GM12878 (cell line): ENCODE results near the gene HSPB7. TPM values are rescaled to one million over a fixed set of nuclear protein-coding genes. Genes with fewer than 3 reads are reported as not detected.

ENCODE experiments used
- BCL11A ChIP-seq: IDR thresholded peaks from 2 replicates; pipeline ENCODE4 v1.6.1; 2011; ENCODE audit warnings: low read depth, low read length
- BMI1 ChIP-seq: fragments of 450-650 bp; IDR thresholded peaks from 2 replicates; pipeline ENCODE4 v1.6.1; 2016; ENCODE audit warnings: mild to moderate bottlenecking, moderate library complexity, borderline replicate concordance
- CHD1 ChIP-seq: IDR thresholded peaks from 2 replicates; pipeline ENCODE4 v1.6.1; 2012; ENCODE audit warnings: low read depth, low read length, improper control_type of control experiment
- FOS ChIP-seq: IDR thresholded peaks from 3 replicates; pipeline ENCODE4 v1.6.1; 2011; ENCODE audit warnings: borderline replicate concordance; ENCODE audit not compliant: insufficient read length; ENCODE audit errors: extremely low read depth
- HCFC1 ChIP-seq: fragments of 150-350 bp; IDR thresholded peaks from 2 replicates; pipeline ENCODE4 v1.6.1; 2014; ENCODE audit warnings: low read length
- MEF2A ChIP-seq: IDR thresholded peaks from 2 replicates; pipeline ENCODE4 v1.6.1; 2011; ENCODE audit warnings: low read depth, mild to moderate bottlenecking, low read length, moderate library complexity; ENCODE audit not compliant: insufficient read depth
- NFYA ChIP-seq: IDR thresholded peaks from 2 replicates; pipeline ENCODE4 v1.6.1; 2011; ENCODE audit warnings: low read depth, mild to moderate bottlenecking, low read length, improper control_type of control experiment, borderline replicate concordance
- NFYB ChIP-seq: IDR thresholded peaks from 2 replicates; pipeline ENCODE4 v1.6.1; 2011; ENCODE audit warnings: low read depth, mild to moderate bottlenecking, low read length, improper control_type of control experiment, moderate library complexity; ENCODE audit not compliant: insufficient read depth
- NR2F1 ChIP-seq: fragments of 450-650 bp; conservative IDR thresholded peaks from 2 replicates; pipeline ENCODE4 v1.6.1; 2017; ENCODE audit warnings: mild to moderate bottlenecking
- NRF1 ChIP-seq: conservative IDR thresholded peaks from 2 replicates; pipeline ENCODE4 v1.6.1; 2011; ENCODE audit warnings: mild to moderate bottlenecking, low read depth, low read length, improper control_type of control experiment
- RAD21 ChIP-seq: IDR thresholded peaks from 2 replicates; pipeline ENCODE4 v1.6.1; 2011; ENCODE audit warnings: mild to moderate bottlenecking, low read depth, low read length, moderate library complexity; ENCODE audit not compliant: insufficient read depth
- SMAD1 ChIP-seq: fragments of 450-650 bp; IDR thresholded peaks from 2 replicates; pipeline ENCODE4 v1.6.1; 2018; ENCODE audit warnings: mild to moderate bottlenecking, low read depth; ENCODE audit not compliant: partially characterized antibody
- SMAD5 ChIP-seq: IDR thresholded peaks from 2 replicates; pipeline ENCODE4 v1.6.1; 2016; ENCODE audit warnings: antibody characterized with exemption, low read depth
- SMC3 ChIP-seq: IDR thresholded peaks from 2 replicates; pipeline ENCODE4 v1.6.1; 2011; ENCODE audit warnings: low read length, improper control_type of control experiment, borderline replicate concordance
- STAT3 ChIP-seq: IDR thresholded peaks from 2 replicates; pipeline ENCODE4 v1.6.1; 2011; ENCODE audit warnings: low read depth, low read length, improper control_type of control experiment
- YBX1 ChIP-seq: fragments of 450-650 bp; IDR thresholded peaks from 2 replicates; pipeline ENCODE4 v1.6.1; 2016; ENCODE audit warnings: antibody characterized with exemption
- YY1 ChIP-seq: IDR thresholded peaks from 2 replicates; pipeline ENCODE4 v1.6.1; 2011; ENCODE audit warnings: low read depth, mild to moderate bottlenecking, low read length
- ZBED1 ChIP-seq: IDR thresholded peaks from 2 replicates; pipeline ENCODE4 v1.6.1; 2016; ENCODE audit warnings: borderline replicate concordance
- polyA plus RNA-seq, 11 experiments: library from polyadenylated mRNA; depleted of rRNA in 4 of 11; unstranded in 6 of 11; stranded (reverse) in 5 of 11; fragments of >200 nt; fragmentation: Nextera tagmentation in 4 of 11; fragmentation: Illumina TruSeq in 1 of 11; extraction: Ambion mirVana in 4 of 11; extraction: Trizol in 1 of 11; gene quantifications; 1 replicate in 1 of 11; 2 replicates in 10 of 11; pipeline versions ENCODE4 v1.2.1 to v1.2.3, GENCODE V29; 2011 to 2016; ENCODE audit warnings: inconsistent platforms in 2 of 11, missing spikeins in 2 of 11, low read depth in 1 of 11
- total RNA-seq, 4 experiments: library from RNA; depleted of rRNA in 3 of 4; stranded (reverse); fragments of >200 nt in 3 of 4; fragmentation: Illumina TruSeq in 1 of 4; extraction: Trizol in 1 of 4; gene quantifications; 2 replicates each; pipeline versions ENCODE4 v1.2.1 to v1.2.3, GENCODE V29; 2013 to 2021
- TF ChIP-seq, protein P1 (sequence below): fragments of 450-650 bp; IDR thresholded peaks from 2 replicates; pipeline ENCODE4 v1.6.1; 2016; ENCODE audit warnings: mild to moderate bottlenecking, moderate library complexity, borderline replicate concordance
- TF ChIP-seq, protein P2 (sequence below): fragments of 450-650 bp; IDR thresholded peaks from 2 replicates; pipeline ENCODE4 v1.6.1; 2017; ENCODE audit warnings: low read depth, mild to moderate bottlenecking, moderate library complexity
- TF ChIP-seq, protein P3 (sequence below): IDR thresholded peaks from 2 replicates; pipeline ENCODE4 v1.6.1; 2012; ENCODE audit warnings: low read depth, low read length, improper control_type of control experiment

HSPB7 gene
- total and polyA plus RNA-seq, 10 of the 15 experiments (the other 5 are each of a cell fraction or from before 2014, with no cell fraction given), result 0.34 TPM; not detected in 9

DNA sequence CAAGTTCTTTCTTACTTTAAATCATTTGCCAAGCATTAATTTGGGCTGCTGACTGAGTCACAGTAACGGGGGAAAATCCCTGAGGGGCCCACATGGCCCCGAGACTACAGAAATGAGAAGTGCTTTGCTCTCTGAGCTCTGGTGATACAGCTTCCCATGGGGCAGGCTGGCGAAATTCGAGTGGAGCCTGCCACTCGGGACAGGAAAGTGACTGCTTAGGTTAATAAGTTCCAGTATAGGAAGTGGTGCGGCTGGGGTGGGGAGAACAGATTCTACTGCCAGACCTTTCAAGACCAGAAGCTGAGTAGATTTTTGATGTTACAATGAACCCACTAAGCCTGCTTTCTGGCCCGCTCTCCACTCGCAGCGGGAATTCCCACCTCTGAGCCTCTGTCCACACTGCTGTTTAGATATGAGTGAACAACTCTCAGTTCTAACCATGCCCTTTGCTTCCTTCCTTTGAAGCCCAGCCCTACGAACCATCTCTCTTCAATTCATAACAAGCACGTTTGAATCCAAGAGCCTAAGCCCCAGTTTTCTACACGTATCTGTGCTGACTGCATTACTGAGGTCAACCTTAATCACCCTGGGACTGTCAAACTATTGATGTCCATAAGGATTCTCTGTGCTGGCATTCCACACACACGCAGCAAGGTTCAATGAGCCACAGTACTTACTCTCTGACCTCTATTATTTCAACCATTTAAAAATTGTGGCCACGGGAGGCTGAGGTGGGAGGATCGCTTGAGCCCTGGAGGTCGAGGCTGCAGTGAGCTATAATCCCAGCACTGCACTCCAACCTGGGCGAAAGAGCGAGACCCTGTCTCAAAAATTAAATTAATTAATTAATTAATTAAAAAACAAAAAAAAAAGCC lies 51.5 kb downstream of the HSPB7 start (continued):
- TF ChIP-seq, protein P1, sequence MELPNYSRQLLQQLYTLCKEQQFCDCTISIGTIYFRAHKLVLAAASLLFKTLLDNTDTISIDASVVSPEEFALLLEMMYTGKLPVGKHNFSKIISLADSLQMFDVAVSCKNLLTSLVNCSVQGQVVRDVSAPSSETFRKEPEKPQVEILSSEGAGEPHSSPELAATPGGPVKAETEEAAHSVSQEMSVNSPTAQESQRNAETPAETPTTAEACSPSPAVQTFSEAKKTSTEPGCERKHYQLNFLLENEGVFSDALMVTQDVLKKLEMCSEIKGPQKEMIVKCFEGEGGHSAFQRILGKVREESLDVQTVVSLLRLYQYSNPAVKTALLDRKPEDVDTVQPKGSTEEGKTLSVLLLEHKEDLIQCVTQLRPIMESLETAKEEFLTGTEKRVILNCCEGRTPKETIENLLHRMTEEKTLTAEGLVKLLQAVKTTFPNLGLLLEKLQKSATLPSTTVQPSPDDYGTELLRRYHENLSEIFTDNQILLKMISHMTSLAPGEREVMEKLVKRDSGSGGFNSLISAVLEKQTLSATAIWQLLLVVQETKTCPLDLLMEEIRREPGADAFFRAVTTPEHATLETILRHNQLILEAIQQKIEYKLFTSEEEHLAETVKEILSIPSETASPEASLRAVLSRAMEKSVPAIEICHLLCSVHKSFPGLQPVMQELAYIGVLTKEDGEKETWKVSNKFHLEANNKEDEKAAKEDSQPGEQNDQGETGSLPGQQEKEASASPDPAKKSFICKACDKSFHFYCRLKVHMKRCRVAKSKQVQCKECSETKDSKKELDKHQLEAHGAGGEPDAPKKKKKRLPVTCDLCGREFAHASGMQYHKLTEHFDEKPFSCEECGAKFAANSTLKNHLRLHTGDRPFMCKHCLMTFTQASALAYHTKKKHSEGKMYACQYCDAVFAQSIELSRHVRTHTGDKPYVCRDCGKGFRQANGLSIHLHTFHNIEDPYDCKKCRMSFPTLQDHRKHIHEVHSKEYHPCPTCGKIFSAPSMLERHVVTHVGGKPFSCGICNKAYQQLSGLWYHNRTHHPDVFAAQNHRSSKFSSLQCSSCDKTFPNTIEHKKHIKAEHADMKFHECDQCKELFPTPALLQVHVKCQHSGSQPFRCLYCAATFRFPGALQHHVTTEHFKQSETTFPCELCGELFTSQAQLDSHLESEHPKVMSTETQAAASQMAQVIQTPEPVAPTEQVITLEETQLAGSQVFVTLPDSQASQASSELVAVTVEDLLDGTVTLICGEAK, result no peak; the same call in 1 of the 2 replicates
- TF ChIP-seq NRF1 (no peak), ZBED1 (peak; percentile 85), YBX1 (no peak), NFYA (no peak), CHD1 (no peak), FOS (no peak), HCFC1 (no peak), NFYB (no peak), SMAD1 (peak; percentile 65), BCL11A (peak; percentile 97), STAT3 (0 out of 2 replicates have a peak, but pooled peaks have one; percentile 54), YY1 (peak; percentile 46; the same call in 1 of the 2 replicates), NR2F1 (peak; percentile 93), RAD21 (no peak; the same call in 1 of the 2 replicates), BMI1 (peak; percentile 83), MEF2A (peak; percentile 65), SMC3 (no peak), SMAD5 (no peak)
- TF ChIP-seq, protein P2, sequence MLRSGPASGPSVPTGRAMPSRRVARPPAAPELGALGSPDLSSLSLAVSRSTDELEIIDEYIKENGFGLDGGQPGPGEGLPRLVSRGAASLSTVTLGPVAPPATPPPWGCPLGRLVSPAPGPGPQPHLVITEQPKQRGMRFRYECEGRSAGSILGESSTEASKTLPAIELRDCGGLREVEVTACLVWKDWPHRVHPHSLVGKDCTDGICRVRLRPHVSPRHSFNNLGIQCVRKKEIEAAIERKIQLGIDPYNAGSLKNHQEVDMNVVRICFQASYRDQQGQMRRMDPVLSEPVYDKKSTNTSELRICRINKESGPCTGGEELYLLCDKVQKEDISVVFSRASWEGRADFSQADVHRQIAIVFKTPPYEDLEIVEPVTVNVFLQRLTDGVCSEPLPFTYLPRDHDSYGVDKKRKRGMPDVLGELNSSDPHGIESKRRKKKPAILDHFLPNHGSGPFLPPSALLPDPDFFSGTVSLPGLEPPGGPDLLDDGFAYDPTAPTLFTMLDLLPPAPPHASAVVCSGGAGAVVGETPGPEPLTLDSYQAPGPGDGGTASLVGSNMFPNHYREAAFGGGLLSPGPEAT, result peak; percentile 99
- TF ChIP-seq, protein P3, sequence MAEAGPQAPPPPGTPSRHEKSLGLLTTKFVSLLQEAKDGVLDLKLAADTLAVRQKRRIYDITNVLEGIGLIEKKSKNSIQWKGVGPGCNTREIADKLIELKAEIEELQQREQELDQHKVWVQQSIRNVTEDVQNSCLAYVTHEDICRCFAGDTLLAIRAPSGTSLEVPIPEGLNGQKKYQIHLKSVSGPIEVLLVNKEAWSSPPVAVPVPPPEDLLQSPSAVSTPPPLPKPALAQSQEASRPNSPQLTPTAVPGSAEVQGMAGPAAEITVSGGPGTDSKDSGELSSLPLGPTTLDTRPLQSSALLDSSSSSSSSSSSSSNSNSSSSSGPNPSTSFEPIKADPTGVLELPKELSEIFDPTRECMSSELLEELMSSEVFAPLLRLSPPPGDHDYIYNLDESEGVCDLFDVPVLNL, result no peak
